A673 (cell line): ENCODE data around the gene SSR4. TPM values are rescaled to one million over a fixed set of nuclear protein-coding genes. Genes with fewer than 3 reads are reported as not detected.

Experiments used
- BruUV-seq: library from RNA; stranded (reverse); fragments of 400-500 nt; replicated peaks from 2 replicates; lab custom pipeline; 2021; lab: Mats Ljungman, UMichigan
- CTCF ChIA-PET: fragments of 300-600 bp; sonication (Branson Sonifier 250); formaldehyde crosslinking; loops from one replicate; lab custom pipeline; 2022; ENCODE audit warnings: antibody characterized with exemption; lab: Charles Lee
- POLR2A ChIA-PET: fragments of 300-600 bp; sonication (Branson Sonifier 250); formaldehyde crosslinking; loops from one replicate; lab custom pipeline; 2022; ENCODE audit warnings: antibody characterized with exemption; ENCODE audit not compliant: low non-redundant PET; lab: Charles Lee
- DNase-seq: peaks from one replicate; pipeline ENCODE4 v3.0.0-alpha.2; 2015; ENCODE audit warnings: low spot score
- H3K27ac ChIP-seq: fragments of 200-600 bp; sonication (generic); 2 replicates; pipeline ENCODE4 v1.5.1; 2016; ENCODE audit warnings: mixed run types, low read depth, mild to moderate bottlenecking, mixed read lengths, antibody characterized with exemption, low read length; ENCODE audit not compliant: poor library complexity, severe bottlenecking
- H3K27me3 ChIP-seq: fragments of 200-600 bp; sonication (generic); replicated peaks from 2 replicates; pipeline ENCODE4 v1.6.1; 2017; ENCODE audit warnings: mixed run types, low read depth, mild to moderate bottlenecking, mixed read lengths, antibody characterized with exemption, low read length; ENCODE audit not compliant: insufficient read depth, poor library complexity
- H3K36me3 ChIP-seq: fragments of 200-600 bp; sonication (generic); 2 replicates; pipeline ENCODE4 v1.6.1; 2016; ENCODE audit warnings: mixed run types, mild to moderate bottlenecking, mixed read lengths, antibody characterized with exemption, low read length; ENCODE audit not compliant: insufficient read depth, poor library complexity, severe bottlenecking
- H3K4me1 ChIP-seq: fragments of 200-600 bp; sonication (generic); 2 replicates; pipeline ENCODE4 v1.6.1; 2017; ENCODE audit warnings: mixed run types, mild to moderate bottlenecking, mixed read lengths, antibody characterized with exemption, low read length; ENCODE audit not compliant: insufficient read depth, poor library complexity, severe bottlenecking
- H3K4me3 ChIP-seq: fragments of 200-600 bp; sonication (generic); 2 replicates; pipeline ENCODE4 v1.5.1; 2016; ENCODE audit warnings: low read depth, mixed run types, mild to moderate bottlenecking, mixed read lengths, low read length; ENCODE audit not compliant: poor library complexity, severe bottlenecking
- H3K9me3 ChIP-seq: fragments of 200-600 bp; sonication (generic); 2 replicates; pipeline ENCODE4 v1.6.1; 2016; ENCODE audit warnings: mixed run types, low read depth, mild to moderate bottlenecking, mixed read lengths, antibody characterized with exemption, low read length; ENCODE audit not compliant: poor library complexity, severe bottlenecking
- CTCF ChIP-seq: fragments of 300-800, 200-600 bp; sonication (generic); conservative IDR thresholded peaks from 2 replicates; pipeline ENCODE4 v1.5.1; 2017; ENCODE audit warnings: low read depth, mild to moderate bottlenecking, antibody characterized with exemption, low read length, moderate library complexity, mixed read lengths
- EZH2 ChIP-seq: fragments of 200-600 bp; sonication (generic); IDR thresholded peaks from 2 replicates; pipeline ENCODE4 v1.6.1; 2017; ENCODE audit warnings: borderline replicate concordance, low read depth, mild to moderate bottlenecking, mixed read lengths, antibody characterized with exemption, low read length; ENCODE audit not compliant: poor library complexity, severe bottlenecking
- intact Hi-C: fragments of 100-400 bp; cut with micrococcal nuclease; formaldehyde crosslinking; loops from one replicate; pipeline ENCODE4 v1.10.0; 2022; ENCODE audit not compliant: unreplicated experiment
- total RNA-seq: library from RNA; stranded (reverse); gene quantifications from 2 replicates; pipeline ENCODE4 v1.2.3, GENCODE V29; 2021

SSR4 gene
- total RNA-seq, 1 experiment from 2014 or later = 214 TPM

GRCh38 chrX:153769158-153769864 lies 25.2 kb upstream of the SSR4 start:
- CTCF ChIA-PET = no interaction called here
- POLR2A ChIA-PET = no interaction called here
- Histone ChIP-seq H3K36me3 (no peaks in the 10 kb centered on the region), H3K9me3 (no peaks in the 10 kb centered on the region), H3K27ac (no peak overlapping the region), H3K4me3 (no peak overlapping the region), H3K27me3 (no peaks in the 10 kb centered on the region), H3K4me1 (no peaks in the 10 kb centered on the region)
- intact Hi-C loops = no loop called here
- no TSS peak for BruUV-seq
- DNase-seq = no peak
- TF ChIP-seq CTCF (no peak), EZH2 (no peak)

GRCh38 chrX:153769865-153770600 lies 24.4 kb upstream of the SSR4 start:
- no peaks in the 10 kb centered on the region for H3K9me3 ChIP-seq
- ChIA-PET CTCF (no interaction called here), POLR2A (no interaction called here)
- H3K27ac ChIP-seq = no peak overlapping the region
- intact Hi-C loops = no loop called here
- no peak for DNase-seq
- TF ChIP-seq CTCF (no peak), EZH2 (no peak)
- H3K36me3 ChIP-seq = no peaks in the 10 kb centered on the region
- no peak overlapping the region for H3K4me3 ChIP-seq
- BruUV-seq = no TSS peak
- H3K27me3 ChIP-seq = no peaks in the 10 kb centered on the region
- no peaks in the 10 kb centered on the region for H3K4me1 ChIP-seq

GRCh38 chrX:153770601-153771414 lies 23.7 kb upstream of the SSR4 start:
- ChIA-PET POLR2A (no interaction called here), CTCF (no interaction called here)
- TF ChIP-seq CTCF = no peak
- TF ChIP-seq EZH2 = no peak
- no peaks in the 10 kb centered on the region for H3K9me3 ChIP-seq
- DNase-seq = no peak
- no TSS peak for BruUV-seq
- no peaks in the 10 kb centered on the region for H3K36me3 ChIP-seq
- no peak overlapping the region for H3K27ac ChIP-seq
- H3K4me3 ChIP-seq = no peak overlapping the region
- intact Hi-C loops = no loop called here
- H3K4me1 ChIP-seq = no peaks in the 10 kb centered on the region
- H3K27me3 ChIP-seq = no peaks in the 10 kb centered on the region
